ENCODE data around the gene GCSH.
A peak's percentile ranks its signal among the peaks of the same experiment; 100 is the strongest.

GCSH gene

GRCh38 chr16:81095953-81096714, at the start of gene GCSH:
Gene GCSH (minus strand): TSS chr16:81096395. CDS start chr16:81096278, 117 bp downstream.
- CTCF ChIA-PET: no interaction called here
- POLR2A ChIA-PET (ENCODE audit: low non-redundant PET): no interaction called here
- DNase-seq (ENCODE audit: low spot score): peak; percentile 97
- peak within 1 kb of the TSS; percentile 81 for H3K27ac ChIP-seq
- TF ChIP-seq, protein P1, sequence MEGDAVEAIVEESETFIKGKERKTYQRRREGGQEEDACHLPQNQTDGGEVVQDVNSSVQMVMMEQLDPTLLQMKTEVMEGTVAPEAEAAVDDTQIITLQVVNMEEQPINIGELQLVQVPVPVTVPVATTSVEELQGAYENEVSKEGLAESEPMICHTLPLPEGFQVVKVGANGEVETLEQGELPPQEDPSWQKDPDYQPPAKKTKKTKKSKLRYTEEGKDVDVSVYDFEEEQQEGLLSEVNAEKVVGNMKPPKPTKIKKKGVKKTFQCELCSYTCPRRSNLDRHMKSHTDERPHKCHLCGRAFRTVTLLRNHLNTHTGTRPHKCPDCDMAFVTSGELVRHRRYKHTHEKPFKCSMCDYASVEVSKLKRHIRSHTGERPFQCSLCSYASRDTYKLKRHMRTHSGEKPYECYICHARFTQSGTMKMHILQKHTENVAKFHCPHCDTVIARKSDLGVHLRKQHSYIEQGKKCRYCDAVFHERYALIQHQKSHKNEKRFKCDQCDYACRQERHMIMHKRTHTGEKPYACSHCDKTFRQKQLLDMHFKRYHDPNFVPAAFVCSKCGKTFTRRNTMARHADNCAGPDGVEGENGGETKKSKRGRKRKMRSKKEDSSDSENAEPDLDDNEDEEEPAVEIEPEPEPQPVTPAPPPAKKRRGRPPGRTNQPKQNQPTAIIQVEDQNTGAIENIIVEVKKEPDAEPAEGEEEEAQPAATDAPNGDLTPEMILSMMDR (conservative IDR thresholded peaks at IDR 0.05; ENCODE audit: low read depth): no peak

DNA sequence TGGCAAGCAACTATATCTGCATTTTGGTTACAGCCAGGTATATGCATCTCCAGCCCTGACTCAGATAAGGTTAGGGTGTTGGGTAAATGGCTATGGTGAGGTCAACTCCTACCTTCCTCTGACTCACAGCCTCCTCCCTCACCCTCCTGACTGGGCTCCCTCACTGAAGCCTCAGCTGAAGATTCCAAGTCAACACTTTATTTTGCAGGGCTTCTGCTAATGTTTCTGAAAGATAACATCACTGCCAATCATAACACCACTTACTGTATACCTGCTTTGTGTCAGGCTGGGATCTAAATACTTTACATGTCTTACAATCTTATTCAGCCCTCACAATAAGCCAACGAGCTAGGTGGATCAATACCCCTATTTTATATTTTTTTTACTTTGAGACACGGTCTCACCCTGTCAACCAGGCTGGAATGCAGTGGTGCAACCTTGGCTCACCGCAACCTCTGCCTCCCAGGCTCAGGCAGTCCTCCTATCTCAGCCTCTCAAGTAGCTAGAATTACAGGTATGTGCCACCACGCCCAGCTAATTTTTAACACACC, 47.8 kb upstream of the GCSH start:
- POLR2A ChIA-PET (ENCODE audit: low non-redundant PET): no interaction called here

DNA sequence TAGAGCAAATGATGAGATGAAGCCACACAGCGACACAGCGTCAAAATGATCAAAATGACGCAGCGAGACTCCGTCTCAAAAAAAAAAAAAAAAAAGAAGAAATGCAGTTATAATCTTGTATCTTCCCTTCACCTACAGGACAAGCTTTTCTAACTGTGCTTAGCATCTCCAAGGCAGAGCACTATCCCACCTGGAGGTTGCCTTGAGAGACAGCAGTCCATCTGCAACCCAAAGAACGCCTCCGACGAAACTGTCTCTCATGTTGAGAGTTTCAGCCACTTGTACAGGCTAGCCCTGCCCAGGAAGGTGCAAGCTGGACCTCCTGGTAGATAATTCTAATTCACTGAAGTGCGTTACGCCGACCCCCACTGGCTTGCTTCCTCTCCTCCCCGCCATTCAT, 46.7 kb upstream of the GCSH start:
- TF ChIP-seq, protein P1 (conservative IDR thresholded peaks at IDR 0.05; ENCODE audit: low read depth): no peak
- no peak for DNase-seq (ENCODE audit: low spot score)
- POLR2A ChIA-PET (ENCODE audit: low non-redundant PET): interaction anchor here (0.6 kb wide), 1 partner anchor 31 kb away, joined by 3 read pairs; no protein-coding TSS in a partner anchor
- no peak overlapping the region for H3K27ac ChIP-seq
- CTCF ChIA-PET: interaction anchor here (1.0 kb wide), 1 partner anchor 43 kb away, joined by 5 read pairs; no protein-coding TSS in a partner anchor

More for the DNA sequence above, 47.8 kb upstream of the GCSH start:
- peak; percentile 94 for DNase-seq (ENCODE audit: low spot score)
- no peak overlapping the region for H3K27ac ChIP-seq
- CTCF ChIA-PET: interaction anchor here (0.5 to 0.7 kb wide), 2 partner anchors 9 to 67 kb away, joined by 3 to 9 read pairs; no protein-coding TSS in a partner anchor
- TF ChIP-seq, protein P1 (conservative IDR thresholded peaks at IDR 0.05; ENCODE audit: low read depth): no peak

DNA sequence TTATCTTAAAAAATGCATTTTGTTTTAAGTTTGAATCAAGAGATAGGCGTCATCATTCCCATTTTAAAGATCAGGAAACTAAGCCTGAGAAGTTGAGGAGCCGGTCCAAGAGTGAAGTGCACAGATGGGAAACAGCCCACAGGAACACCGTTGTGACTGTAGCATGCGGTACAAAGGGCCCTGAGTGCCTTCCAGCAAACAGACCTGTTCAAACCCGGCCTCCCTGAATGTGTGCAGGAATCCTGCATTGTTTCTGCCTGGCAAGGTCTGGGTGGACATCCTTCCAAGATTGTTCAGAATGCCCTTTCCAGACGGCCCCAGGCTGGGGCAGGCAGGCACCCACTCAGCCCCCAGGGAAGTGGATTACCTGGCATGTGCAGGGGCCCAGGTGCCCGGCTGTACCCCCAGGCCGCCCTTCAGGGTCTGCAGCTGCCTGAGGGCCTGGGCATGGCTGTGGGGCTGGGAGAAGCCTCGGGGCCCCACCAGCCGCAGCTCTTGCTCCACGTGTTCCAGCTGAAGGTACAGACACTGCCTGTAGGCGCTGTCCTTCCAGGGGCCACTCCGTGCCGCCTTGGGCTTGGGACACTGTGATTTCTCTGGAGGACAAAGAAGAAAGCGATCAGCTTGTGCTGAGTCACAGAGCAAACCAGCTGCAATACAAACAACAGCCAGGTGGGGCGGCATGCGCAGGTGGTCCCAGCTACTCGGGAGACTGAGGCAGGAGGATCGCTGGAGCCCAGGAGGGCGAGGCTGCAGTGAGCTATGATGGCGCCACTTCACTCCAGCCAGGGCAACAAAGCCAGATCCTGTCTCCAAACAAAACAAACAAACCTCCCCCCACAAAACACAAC, 45.0 kb upstream of the GCSH start:
- POLR2A ChIA-PET (ENCODE audit: low non-redundant PET): no interaction called here
- H3K27ac ChIP-seq: no peak overlapping the region

DNA sequence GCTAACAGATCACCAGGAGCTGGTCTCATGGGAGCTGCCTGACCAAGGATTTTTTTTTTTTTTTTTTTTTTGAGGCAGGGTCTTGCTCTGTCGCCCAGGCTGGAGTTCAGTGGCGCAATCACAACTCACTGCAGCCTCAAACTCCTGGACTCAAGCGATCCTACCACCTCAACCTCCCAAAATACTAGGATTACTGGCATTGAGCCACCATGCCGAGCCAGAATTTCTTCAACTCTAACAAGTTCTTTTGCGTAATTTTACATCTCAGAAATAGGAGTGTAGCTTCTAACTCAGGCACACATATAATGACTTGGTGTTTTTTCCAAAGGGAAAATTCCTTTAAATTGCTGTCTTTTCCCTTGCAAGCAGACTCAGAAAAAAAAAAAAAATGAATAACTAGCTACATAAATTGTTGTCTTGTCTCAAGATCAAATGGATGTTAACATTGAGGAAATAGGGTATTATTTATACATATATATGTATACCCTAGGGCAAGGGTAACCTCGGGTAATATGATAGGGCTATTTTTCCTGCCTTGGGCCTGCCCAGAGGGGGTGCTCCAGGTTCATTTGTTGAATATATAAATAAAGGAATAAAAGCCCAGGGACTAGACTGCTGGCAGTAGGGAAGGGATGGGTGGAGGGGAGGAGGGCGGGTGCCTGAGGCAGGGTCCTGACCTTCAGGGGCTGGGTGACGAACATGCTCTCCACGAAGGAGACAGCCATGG, 42.8 kb upstream of the GCSH start:
- CTCF ChIA-PET: interaction anchor here (0.6 kb wide), 3 partner anchors 54 to 283 kb away, joined by 3 read pairs; no protein-coding TSS in a partner anchor
- TF ChIP-seq, protein P1 (conservative IDR thresholded peaks at IDR 0.05; ENCODE audit: low read depth): no peak
- POLR2A ChIA-PET (ENCODE audit: low non-redundant PET): interaction anchor here (0.7 kb wide), 1 partner anchor 239 kb away, joined by 5 read pairs; no protein-coding TSS in a partner anchor
- no peak overlapping the region for H3K27ac ChIP-seq
- DNase-seq (ENCODE audit: low spot score): no peak

More for the DNA sequence above, 45.0 kb upstream of the GCSH start:
- TF ChIP-seq, protein P1 (conservative IDR thresholded peaks at IDR 0.05; ENCODE audit: low read depth): no peak
- DNase-seq (ENCODE audit: low spot score): no peak
- CTCF ChIA-PET: interaction anchor here (0.7 to 1.2 kb wide), 2 partner anchors 34 to 37 kb away, joined by 4 to 5 read pairs; no protein-coding TSS in a partner anchor
